HEK293 (cell line): ENCODE data around the gene GAPDHS.

Experiments
- SP2 ChIP-seq: fragments of 450-650 bp; formaldehyde crosslinking; IDR thresholded peaks from 2 replicates; pipeline ENCODE4 v1.5.1; 2016; ENCODE audit warnings: missing biosample characterization, missing genetic modification characterization
- ZNF211 ChIP-seq: fragments of 450-650 bp; formaldehyde crosslinking; IDR thresholded peaks from 2 replicates; pipeline ENCODE4 v1.5.1; 2016; ENCODE audit warnings: low read depth, missing biosample characterization, missing genetic modification characterization
- ZNF221 ChIP-seq: fragments of 450-650 bp; formaldehyde crosslinking; IDR thresholded peaks from 2 replicates; pipeline ENCODE4 v1.5.1; 2017; ENCODE audit warnings: missing biosample characterization, missing genetic modification characterization, borderline replicate concordance
- ZNF223 ChIP-seq: fragments of 450-650 bp; formaldehyde crosslinking; IDR thresholded peaks from 2 replicates; pipeline ENCODE4 v1.5.1; 2016; ENCODE audit warnings: missing biosample characterization, missing genetic modification characterization
- ZNF701 ChIP-seq: fragments of 450-650 bp; formaldehyde crosslinking; IDR thresholded peaks from 2 replicates; pipeline ENCODE4 v1.5.1; 2016; ENCODE audit warnings: missing biosample characterization, missing genetic modification characterization
- ZNF776 ChIP-seq: fragments of 450-650 bp; formaldehyde crosslinking; IDR thresholded peaks from 2 replicates; pipeline ENCODE4 v1.5.0; 2017; ENCODE audit warnings: missing biosample characterization, missing genetic modification characterization, borderline replicate concordance
- TF ChIP-seq, protein P1 (sequence below): fragments of 450-650 bp; formaldehyde crosslinking; IDR thresholded peaks from 2 replicates; pipeline ENCODE4 v1.5.1; 2016; ENCODE audit warnings: missing biosample characterization, missing genetic modification characterization
- TF ChIP-seq, protein P2 (sequence below): fragments of 450-650 bp; formaldehyde crosslinking; IDR thresholded peaks from 2 replicates; pipeline ENCODE4 v1.5.1; 2017; ENCODE audit warnings: missing biosample characterization, missing genetic modification characterization
- TF ChIP-seq, protein P3 (sequence below): fragments of 450-650 bp; IDR thresholded peaks from 2 replicates; pipeline ENCODE4 v1.5.1; 2018; ENCODE audit warnings: missing biosample characterization, missing genetic modification characterization
- TF ChIP-seq, protein P4 (sequence below): sonication (generic); formaldehyde crosslinking; IDR thresholded peaks from 2 replicates; pipeline ENCODE4 v1.8.1; 2022; ENCODE audit warnings: mild to moderate bottlenecking, moderate library complexity, missing genetic modification reagents
- TF ChIP-seq, protein P5 (sequence below): fragments of 450-650 bp; formaldehyde crosslinking; IDR thresholded peaks from 2 replicates; pipeline ENCODE4 v1.5.1; 2017; ENCODE audit warnings: missing biosample characterization, missing genetic modification characterization
- TF ChIP-seq, protein P6 (sequence below): fragments of 450-650 bp; formaldehyde crosslinking; IDR thresholded peaks from 2 replicates; pipeline ENCODE4 v1.5.1; 2016; ENCODE audit warnings: missing biosample characterization, missing genetic modification characterization
- TF ChIP-seq, protein P7 (sequence below): fragments of 450-650 bp; formaldehyde crosslinking; IDR thresholded peaks from 2 replicates; pipeline ENCODE4 v1.5.1; 2017; ENCODE audit warnings: missing biosample characterization, missing genetic modification characterization
- TF ChIP-seq, protein P8 (sequence below): fragments of 450-650 bp; formaldehyde crosslinking; IDR thresholded peaks from 2 replicates; pipeline ENCODE4 v1.5.1; 2016; ENCODE audit warnings: missing biosample characterization, missing genetic modification characterization
- TF ChIP-seq, protein P9 (sequence below): fragments of 450-650 bp; formaldehyde crosslinking; optimal IDR thresholded peaks from 2 replicates; pipeline ENCODE3; 2016; ENCODE audit warnings: missing biosample characterization, mild to moderate bottlenecking, missing genetic modification characterization

GAPDHS gene

DNA sequence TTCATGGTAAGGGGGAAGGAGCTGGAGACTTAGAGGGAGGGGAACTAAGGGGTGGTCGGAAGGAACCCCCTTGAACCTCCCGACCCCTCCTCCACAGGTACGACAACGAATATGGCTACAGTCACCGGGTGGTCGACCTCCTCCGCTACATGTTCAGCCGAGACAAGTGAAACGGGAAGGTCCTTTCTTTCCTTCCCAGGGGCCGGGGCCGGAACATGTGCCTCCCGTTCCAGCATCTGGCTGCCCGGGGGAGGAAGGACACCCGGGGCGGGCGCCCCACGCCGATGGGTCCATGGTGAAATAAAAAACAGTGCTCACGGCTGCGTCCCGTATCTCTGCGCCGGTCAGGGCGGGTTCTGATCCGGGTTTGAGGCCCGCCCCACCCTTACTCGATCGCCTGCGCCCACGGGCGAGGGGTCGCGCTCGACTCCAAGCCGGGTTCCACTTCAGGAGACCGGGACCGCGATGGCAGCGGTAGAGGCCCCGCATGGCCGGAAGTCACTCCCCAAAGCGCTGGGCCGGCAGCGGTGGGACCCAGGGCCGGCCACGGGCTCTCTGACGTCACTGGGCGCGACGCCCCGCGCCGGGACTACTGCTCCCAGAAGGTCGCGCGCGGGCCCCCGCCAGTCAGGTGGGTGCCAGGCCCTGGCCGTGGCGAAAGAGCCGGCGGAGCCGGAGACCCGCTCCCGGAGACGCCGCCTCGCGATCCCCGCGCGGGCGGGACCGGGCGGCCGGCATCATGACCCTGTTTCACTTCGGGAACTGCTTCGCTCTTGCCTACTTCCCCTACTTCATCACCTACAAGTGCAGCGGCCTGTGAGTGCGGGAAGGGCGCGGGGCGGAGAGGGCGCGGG is 12.0 kb downstream of the GAPDHS start, which contains the start of gene TMEM147 (continued):
- TF ChIP-seq, protein P1, sequence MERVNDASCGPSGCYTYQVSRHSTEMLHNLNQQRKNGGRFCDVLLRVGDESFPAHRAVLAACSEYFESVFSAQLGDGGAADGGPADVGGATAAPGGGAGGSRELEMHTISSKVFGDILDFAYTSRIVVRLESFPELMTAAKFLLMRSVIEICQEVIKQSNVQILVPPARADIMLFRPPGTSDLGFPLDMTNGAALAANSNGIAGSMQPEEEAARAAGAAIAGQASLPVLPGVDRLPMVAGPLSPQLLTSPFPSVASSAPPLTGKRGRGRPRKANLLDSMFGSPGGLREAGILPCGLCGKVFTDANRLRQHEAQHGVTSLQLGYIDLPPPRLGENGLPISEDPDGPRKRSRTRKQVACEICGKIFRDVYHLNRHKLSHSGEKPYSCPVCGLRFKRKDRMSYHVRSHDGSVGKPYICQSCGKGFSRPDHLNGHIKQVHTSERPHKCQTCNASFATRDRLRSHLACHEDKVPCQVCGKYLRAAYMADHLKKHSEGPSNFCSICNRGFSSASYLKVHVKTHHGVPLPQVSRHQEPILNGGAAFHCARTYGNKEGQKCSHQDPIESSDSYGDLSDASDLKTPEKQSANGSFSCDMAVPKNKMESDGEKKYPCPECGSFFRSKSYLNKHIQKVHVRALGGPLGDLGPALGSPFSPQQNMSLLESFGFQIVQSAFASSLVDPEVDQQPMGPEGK, result peak; percentile 96
- TF ChIP-seq, protein P2, sequence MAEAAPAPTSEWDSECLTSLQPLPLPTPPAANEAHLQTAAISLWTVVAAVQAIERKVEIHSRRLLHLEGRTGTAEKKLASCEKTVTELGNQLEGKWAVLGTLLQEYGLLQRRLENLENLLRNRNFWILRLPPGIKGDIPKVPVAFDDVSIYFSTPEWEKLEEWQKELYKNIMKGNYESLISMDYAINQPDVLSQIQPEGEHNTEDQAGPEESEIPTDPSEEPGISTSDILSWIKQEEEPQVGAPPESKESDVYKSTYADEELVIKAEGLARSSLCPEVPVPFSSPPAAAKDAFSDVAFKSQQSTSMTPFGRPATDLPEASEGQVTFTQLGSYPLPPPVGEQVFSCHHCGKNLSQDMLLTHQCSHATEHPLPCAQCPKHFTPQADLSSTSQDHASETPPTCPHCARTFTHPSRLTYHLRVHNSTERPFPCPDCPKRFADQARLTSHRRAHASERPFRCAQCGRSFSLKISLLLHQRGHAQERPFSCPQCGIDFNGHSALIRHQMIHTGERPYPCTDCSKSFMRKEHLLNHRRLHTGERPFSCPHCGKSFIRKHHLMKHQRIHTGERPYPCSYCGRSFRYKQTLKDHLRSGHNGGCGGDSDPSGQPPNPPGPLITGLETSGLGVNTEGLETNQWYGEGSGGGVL (tag by site-specific recombination), result peak; percentile 29; the same call in 1 of the 2 replicates
- TF ChIP-seq ZNF701 (tag by site-specific recombination), result no peak
- TF ChIP-seq, protein P3, sequence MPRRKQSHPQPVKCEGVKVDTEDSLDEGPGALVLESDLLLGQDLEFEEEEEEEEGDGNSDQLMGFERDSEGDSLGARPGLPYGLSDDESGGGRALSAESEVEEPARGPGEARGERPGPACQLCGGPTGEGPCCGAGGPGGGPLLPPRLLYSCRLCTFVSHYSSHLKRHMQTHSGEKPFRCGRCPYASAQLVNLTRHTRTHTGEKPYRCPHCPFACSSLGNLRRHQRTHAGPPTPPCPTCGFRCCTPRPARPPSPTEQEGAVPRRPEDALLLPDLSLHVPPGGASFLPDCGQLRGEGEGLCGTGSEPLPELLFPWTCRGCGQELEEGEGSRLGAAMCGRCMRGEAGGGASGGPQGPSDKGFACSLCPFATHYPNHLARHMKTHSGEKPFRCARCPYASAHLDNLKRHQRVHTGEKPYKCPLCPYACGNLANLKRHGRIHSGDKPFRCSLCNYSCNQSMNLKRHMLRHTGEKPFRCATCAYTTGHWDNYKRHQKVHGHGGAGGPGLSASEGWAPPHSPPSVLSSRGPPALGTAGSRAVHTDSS, result no peak
- no peak for TF ChIP-seq ZNF776 (tag by site-specific recombination)
- TF ChIP-seq ZNF221 (tag by site-specific recombination), result no peak
- no peak for TF ChIP-seq ZNF211 (tag by site-specific recombination)
- TF ChIP-seq, protein P4, sequence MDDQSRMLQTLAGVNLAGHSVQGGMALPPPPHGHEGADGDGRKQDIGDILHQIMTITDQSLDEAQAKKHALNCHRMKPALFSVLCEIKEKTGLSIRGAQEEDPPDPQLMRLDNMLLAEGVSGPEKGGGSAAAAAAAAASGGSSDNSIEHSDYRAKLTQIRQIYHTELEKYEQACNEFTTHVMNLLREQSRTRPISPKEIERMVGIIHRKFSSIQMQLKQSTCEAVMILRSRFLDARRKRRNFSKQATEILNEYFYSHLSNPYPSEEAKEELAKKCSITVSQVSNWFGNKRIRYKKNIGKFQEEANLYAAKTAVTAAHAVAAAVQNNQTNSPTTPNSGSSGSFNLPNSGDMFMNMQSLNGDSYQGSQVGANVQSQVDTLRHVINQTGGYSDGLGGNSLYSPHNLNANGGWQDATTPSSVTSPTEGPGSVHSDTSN (CRISPR knock-in tag), result peak; percentile 77; the same call in 1 of the 2 replicates
- TF ChIP-seq, protein P5, sequence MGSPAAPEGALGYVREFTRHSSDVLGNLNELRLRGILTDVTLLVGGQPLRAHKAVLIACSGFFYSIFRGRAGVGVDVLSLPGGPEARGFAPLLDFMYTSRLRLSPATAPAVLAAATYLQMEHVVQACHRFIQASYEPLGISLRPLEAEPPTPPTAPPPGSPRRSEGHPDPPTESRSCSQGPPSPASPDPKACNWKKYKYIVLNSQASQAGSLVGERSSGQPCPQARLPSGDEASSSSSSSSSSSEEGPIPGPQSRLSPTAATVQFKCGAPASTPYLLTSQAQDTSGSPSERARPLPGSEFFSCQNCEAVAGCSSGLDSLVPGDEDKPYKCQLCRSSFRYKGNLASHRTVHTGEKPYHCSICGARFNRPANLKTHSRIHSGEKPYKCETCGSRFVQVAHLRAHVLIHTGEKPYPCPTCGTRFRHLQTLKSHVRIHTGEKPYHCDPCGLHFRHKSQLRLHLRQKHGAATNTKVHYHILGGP (tag by site-specific recombination), result no peak
- TF ChIP-seq, protein P6, sequence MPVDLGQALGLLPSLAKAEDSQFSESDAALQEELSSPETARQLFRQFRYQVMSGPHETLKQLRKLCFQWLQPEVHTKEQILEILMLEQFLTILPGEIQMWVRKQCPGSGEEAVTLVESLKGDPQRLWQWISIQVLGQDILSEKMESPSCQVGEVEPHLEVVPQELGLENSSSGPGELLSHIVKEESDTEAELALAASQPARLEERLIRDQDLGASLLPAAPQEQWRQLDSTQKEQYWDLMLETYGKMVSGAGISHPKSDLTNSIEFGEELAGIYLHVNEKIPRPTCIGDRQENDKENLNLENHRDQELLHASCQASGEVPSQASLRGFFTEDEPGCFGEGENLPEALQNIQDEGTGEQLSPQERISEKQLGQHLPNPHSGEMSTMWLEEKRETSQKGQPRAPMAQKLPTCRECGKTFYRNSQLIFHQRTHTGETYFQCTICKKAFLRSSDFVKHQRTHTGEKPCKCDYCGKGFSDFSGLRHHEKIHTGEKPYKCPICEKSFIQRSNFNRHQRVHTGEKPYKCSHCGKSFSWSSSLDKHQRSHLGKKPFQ (tag by site-specific recombination), result peak; percentile 54; the same call in 1 of the 2 replicates
- peak; percentile 89 for TF ChIP-seq SP2 (tag by site-specific recombination)
- TF ChIP-seq, protein P7, sequence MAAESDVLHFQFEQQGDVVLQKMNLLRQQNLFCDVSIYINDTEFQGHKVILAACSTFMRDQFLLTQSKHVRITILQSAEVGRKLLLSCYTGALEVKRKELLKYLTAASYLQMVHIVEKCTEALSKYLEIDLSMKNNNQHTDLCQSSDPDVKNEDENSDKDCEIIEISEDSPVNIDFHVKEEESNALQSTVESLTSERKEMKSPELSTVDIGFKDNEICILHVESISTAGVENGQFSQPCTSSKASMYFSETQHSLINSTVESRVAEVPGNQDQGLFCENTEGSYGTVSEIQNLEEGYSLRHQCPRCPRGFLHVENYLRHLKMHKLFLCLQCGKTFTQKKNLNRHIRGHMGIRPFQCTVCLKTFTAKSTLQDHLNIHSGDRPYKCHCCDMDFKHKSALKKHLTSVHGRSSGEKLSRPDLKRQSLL, result peak; percentile 89; the same call in 1 of the 2 replicates
- TF ChIP-seq, protein P8, sequence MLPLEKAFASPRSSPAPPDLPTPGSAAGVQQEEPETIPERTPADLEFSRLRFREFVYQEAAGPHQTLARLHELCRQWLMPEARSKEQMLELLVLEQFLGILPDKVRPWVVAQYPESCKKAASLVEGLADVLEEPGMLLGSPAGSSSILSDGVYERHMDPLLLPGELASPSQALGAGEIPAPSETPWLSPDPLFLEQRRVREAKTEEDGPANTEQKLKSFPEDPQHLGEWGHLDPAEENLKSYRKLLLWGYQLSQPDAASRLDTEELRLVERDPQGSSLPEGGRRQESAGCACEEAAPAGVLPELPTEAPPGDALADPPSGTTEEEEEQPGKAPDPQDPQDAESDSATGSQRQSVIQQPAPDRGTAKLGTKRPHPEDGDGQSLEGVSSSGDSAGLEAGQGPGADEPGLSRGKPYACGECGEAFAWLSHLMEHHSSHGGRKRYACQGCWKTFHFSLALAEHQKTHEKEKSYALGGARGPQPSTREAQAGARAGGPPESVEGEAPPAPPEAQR (tag by site-specific recombination), result no peak
- TF ChIP-seq ZNF223, result 0 out of 2 replicates have a peak, but pooled peaks have one; percentile 27
- TF ChIP-seq, protein P9, sequence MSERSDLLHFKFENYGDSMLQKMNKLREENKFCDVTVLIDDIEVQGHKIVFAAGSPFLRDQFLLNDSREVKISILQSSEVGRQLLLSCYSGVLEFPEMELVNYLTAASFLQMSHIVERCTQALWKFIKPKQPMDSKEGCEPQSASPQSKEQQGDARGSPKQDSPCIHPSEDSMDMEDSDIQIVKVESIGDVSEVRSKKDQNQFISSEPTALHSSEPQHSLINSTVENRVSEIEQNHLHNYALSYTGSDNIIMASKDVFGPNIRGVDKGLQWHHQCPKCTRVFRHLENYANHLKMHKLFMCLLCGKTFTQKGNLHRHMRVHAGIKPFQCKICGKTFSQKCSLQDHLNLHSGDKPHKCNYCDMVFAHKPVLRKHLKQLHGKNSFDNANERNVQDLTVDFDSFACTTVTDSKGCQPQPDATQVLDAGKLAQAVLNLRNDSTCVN (tag by site-specific recombination), result peak; percentile 99
